GM19099 (cell line): ENCODE measurements around the gene SAPCD2.

Source experiments
- POLR2A ChIP-seq: IDR thresholded peaks from 3 replicates; pipeline ENCODE4 v1.6.1; 2011; ENCODE audit warnings: low read depth; ENCODE audit not compliant: insufficient read length; ENCODE audit errors: extremely low read depth

SAPCD2 gene, protein sequence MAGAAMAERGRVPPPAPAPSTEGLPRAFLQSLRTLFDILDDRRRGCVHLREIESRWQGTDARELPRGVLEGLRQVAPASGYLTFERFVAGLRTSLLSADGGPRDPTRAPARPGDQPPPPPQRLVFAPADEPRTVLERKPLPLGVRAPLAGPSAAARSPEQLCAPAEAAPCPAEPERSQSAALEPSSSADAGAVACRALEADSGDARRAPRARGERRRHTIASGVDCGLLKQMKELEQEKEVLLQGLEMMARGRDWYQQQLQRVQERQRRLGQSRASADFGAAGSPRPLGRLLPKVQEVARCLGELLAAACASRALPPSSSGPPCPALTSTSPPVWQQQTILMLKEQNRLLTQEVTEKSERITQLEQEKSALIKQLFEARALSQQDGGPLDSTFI

DNA sequence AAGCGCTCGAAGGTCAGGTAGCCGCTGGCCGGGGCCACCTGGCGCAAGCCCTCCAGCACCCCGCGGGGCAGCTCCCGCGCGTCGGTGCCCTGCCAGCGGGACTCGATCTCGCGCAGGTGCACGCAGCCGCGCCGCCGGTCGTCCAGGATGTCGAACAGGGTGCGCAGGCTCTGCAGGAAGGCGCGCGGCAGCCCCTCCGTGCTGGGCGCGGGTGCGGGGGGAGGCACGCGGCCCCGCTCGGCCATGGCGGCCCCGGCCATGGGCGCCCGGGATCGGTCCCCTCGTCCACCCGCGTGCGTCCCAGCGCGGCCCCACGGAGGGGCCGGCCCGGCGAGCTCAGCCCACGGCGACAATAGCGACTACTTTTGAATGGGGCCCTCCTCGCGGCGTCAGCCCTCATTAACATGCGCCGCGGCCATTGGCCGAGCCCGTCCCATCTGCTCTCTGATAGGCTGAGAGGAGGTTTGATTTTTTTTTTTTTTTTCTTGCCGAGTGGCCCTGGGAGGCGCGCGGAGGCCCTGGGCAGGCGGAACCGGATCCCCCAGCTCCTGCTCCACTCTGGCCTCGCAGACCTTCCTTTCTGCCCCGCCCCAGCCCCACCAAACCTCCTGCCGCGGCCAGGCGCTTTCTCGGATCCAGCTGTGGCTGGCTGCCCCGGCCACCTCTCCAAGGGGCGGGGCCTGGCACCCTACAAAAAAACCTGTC is at the start of gene SAPCD2:
TSS of gene SAPCD2 (minus strand) at position 357 of the 705 bp plus-strand sequence. CDS start at position 260, 97 bp downstream.
- peak; percentile 73 for TF ChIP-seq POLR2A

DNA sequence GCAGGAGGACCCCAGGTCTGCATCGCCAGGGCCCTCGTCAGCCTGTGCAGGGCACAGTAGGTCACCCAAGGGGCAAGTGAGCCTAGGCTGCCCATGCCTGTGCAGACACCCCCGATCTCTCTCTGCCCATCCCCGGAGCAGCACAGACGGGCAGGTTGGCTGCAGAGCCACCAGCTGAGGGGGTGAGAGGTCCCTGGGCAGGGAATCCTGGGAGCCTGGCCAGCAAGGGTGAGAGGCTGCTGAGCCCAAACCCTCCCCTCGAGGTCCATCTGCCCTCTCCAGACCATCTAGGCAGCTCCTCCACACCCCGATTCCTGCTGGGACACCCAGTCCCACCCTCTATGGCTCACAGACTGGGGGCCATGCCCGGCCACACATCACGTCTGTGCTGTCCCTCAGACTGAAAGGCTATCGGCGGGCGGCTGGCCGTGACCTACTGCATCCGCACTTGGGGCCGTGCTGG is 46.9 kb upstream of the SAPCD2 start:
- no peak for TF ChIP-seq POLR2A

DNA sequence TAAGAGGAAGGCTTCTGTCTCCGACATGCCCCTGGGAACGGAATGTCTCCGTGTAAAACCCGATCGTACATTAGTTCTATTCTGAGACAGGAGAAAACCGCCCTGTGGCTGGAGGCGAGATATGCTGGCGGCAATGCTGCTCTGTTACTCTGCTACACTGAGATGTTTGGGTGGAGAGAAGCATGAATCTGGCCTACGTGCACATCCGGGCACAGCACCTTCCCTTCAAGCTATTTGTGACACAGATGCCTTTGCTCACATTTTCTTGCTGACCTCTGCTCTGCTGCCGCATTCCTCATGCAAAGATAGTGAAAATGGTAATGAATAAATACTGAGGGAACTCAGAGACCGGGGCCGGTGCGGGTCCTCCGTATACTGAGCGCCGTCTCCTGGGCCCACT is 46.4 kb upstream of the SAPCD2 start:
- no peak for TF ChIP-seq POLR2A

DNA sequence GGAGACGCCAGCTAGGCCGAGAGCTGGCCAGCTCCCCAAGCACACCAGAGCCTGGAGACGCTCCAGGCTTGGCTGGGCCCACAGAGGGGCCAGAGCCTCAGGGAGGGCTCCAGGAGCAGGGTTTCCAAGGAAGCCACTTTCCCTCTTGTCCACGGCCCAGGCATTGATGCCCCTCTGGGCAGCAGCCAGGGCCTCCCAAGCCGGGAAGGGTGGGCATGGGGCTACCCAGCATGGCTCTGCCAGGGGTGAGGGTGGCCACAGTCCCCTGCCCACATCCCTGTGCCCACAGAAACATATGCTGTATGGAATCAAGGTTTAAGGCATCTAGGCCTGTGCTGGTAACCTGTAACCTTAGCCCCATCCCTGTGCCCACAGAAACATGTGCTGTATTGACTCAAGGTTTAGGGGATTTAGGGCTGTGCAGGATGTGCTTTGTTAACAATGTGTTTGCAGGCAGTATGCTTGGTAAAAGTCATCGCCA is 45.7 kb upstream of the SAPCD2 start:
- no peak for TF ChIP-seq POLR2A

DNA sequence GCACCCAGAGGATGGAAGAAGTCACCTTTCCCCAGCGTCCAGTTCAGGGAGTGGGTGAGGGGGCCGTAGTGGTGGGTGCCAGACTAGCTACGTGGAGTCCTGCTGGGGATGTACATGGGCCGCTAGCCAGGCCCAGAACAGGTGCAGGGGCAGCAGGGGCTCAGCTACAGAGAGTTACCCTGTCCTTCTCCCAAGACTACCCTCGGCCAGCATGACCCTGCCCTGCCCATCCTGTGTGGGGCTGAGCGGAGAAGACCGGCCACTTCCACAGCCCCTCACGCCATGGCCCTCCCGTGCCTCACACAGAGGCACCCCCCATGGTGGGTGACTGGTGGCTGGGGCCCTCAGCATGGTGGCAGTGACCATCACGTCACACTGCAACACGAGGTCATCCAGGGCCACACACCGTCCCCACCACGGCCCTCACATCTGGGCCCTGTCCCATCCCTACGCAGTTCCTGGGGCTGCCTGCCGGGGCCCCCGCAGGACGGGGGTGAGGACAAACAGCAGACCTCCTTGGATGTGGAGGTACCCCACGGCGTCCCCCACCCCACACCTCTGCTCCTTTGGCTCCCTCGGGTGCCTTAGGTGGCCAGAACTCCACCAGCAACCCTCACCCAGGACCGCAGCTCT is 45.2 kb upstream of the SAPCD2 start:
- no peak for TF ChIP-seq POLR2A

DNA sequence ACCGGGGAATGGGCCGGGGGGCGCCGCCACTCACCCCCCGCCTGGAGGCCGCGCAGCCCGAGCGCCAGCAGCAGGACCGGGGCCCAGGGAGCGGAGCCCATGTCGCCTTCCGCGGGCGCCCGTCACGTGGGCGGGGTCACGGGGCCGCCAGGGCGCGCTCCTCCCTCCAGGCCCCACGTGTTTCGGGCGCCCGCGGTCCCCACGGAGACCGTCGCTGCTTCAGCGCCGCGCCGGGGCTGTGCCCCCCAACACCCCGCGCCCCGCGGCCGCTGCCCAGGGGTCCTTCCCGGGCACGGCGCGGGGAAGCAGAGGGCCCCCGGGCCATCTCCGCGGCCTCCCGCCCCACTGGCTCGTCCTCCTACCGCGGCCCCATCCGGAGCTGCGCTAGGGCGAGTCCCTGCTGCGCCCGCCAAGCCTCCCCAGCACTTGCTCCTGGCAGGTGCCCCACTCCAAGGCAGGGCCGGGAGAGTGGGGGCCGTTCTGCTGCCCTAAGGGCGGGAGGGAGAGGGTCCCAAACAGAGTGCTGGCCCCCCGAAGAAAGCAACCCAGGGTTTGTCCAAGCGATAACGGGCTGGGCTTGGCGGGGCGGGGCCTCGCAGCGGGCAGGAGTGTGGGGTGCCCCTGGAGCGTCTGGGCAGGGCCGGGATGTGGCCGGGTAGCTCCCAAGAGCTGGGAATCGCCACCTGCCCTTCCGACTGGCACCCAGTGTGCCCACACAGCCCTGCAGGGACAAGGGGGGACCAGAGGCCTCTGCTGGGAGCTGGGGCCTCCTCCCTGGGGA is 44.4 kb upstream of the SAPCD2 start, which contains the start of gene DPP7:
TSS of gene DPP7 (minus strand) at position 121 of the 781 bp plus-strand sequence. CDS start at position 101, 20 bp downstream.
- peak; percentile 80 for TF ChIP-seq POLR2A

DNA sequence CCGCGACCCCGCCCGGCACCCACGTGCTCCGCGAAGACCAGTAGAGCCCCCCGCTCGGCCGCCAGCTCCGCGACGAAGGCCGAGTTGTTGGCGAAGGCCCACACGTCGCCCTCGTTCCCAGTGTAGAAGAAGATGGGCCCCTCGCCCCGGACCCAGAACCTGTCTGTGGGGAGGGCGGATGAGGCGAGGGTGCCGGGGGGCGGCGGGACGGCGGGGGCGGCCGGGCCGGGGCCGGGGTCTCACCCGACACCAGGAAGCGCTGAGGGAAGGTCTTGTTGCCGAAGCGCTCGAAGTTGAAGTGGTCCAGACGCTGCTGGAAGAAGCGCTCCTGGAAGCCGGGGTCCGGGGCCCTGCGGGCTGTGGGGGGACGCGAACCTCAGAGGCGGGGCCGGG is 43.9 kb upstream of the SAPCD2 start:
- no peak for TF ChIP-seq POLR2A

DNA sequence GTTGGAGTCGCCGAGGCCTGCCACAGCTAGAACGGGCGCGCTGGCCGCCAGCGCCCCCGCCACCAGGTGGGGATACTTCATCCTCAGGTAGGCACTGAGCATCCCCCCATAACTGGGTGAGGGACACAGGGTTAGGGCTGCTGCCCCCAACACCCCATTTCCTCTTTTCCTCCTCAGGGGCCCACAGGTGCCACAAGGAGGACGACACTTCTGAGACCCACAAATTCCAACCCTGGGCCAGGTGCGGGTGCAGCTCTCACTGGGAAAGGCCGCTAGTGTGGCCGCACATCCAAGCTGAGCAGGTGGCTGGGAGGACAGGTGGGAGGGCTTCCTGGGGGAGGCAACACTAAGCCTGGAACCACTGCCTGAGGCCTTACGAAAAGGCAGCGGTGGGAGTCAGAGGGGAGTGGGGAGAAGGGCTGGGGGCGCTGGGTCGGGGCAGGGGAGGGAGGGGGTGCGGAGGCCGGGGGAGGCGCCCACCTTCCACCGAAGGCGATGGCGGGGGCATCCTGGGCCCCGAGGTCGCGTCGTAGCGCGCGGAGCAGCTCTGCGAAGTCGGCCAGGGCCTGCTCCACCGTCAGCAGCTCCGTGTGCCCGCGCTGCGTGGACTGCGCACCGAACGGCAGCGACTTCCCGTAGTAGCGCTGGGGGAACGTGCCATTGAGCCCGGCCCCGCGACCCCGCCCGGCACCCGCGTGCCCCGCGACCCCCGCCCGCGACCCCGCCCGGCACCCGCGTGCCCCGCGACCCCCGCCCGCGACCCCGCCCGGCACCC is 43.2 kb upstream of the SAPCD2 start:
- no peak for TF ChIP-seq POLR2A

DNA sequence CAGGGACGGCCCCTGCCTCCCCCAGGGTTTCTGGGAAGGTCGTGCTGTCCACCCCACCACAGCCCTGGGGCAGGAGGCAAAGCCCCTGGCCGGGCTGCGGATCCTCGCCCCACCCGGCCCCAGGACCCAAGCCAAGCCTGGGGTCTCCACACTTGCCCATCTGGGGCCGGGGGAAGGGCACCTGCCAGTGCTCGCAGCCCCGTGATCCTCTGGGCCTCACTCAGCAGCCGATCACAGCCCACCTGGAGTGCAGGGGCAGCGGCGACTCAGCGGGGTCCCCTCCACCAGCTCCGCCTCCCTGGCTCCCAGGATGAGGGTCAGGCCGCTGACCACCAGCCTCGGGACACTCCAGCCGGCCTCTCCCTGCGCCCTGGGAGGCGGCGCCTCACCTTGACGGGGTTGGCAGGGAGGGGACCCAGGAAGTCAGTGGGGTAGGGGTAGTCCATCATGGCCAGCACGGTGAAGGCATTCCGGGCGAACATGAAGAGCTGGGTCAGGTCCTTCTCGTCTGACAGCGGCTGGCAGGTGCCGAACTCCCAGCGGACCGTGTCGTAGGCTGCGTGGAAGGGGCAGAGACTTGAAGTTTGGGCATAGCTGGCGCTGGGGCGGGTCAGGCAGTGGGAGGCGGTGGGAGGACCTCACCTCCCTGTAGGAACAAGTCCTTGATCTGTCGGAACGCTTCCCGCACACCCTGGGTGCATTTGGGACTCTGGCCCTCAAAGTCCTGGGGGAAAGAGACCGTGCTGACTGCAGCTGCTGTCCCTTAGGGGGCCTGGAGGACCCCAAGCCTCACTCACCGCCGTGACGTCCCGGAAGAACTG is 42.4 kb upstream of the SAPCD2 start:
- no peak for TF ChIP-seq POLR2A

DNA sequence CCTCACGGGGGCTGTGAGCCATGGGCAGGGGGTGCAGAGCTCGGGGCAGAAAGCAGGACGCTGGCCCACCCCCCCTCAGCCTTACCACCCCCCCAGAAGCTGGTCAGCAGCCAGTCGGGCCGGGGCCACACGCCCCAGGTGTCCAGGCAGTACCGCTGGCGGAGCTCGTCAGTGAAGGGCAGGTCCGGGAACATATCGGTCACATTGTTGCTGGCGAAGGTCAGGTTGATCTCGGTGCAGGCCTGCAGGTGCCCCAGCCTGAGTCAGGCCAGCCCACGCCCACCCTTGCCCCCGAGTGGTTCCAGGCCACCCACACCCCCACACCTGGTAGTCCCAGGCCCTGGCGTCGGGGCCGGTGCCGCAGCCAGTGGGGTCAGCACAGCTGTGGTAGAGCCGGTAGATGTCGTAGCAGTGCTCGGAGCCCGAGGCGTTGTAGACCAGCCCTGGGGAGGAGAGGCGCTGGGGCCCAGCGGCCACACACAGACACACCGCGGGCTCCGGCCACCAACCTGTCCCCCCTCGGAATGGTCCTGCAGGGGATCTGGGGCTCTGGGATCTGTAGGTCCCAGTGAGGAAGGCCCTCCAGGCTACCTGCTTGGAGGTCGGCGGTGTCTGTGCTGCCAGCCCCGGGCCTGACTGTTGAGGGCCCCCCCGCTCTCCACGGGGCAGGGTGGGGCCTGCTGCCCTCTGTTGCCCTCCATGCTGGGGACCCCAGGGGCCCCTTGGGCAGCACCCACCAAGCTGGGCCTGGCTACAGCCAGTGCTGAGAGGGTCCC is 41.6 kb upstream of the SAPCD2 start:
- no peak for TF ChIP-seq POLR2A

DNA sequence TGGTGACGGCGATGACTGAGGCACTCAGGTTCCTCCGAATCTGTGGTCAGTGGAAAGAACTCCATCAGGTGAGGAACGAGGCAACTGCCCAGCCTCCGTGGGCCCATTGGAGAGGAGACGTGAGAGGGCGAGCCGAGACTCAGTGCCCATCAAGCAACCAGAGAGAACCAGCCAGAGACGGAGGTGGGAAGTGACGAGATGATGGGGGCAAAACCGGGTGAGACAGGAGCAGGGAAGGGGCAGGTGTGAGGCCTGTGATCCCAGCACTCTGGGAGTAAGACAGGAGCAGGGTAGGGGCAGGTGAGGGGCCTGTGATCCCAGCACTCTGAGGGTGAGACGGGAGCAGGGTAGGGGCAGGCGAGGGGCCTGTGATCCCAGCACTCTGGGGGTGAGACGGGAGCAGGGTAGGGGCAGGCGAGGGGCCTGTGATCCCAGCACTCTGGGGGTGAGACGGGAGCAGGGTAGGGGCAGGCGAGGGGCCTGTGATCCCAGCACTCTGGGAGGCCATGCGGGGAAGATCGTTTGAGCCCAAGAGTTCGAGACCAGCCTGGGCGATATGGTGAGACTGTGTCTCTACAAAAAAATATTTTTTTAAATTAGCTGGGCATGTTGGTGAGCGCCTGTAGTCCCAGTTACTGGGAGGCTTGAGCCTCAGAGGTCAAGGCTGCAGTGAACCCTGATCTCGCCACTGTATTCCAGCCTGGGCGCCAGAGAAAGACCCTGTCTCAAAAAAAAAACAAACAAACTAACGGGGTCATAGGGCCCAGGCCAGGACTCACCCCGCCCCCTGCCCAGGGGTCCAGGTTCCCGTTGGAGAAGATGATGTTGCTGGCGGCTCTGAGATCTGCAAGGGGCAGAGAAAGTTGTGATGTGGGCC is 40.8 kb upstream of the SAPCD2 start:
- no peak for TF ChIP-seq POLR2A
